Activated CD8-positive, alpha-beta memory T cell treated with anti-CD3 and anti-CD28 coated beads for 24 hours (primary cell): Measurements from ENCODE around the gene FOXR1.

Source experiments
- DNase-seq: peaks from one replicate; pipeline ENCODE4 v3.0.0-alpha.2; 2020

Gene FOXR1

DNA sequence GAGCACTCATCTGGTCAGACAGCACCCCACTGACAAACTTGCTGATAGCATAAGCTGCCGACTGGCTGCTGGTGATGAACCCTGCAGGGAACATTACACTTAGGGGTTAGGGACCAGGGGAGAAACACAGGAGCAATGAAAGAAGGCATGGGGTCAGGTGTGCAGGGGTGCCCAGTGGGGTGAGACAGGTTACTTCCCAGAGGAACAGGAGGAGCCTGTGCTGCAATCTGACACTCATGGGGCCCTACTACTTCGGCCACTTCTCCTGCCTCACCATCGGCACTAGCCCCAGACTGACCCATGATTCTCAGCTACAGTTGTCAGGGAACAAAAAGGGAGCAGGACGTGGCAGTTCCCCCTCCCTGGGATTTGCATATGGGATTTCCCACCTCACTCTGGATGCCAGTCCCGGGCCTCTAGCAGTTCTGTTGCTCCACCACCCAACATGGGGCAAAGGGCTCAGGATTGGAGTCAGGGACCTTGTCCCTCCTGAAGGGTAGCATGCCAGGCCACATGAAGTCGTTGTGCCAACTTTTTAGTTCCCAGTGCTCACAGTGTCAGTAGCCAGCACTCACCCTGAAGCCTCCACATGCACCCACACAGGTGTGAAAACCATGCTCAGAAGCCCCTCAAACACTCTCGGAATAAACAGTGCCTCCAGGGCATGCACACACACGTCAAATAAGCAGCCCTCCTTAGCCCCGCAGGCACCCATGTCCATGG lies 56.9 kb downstream of the FOXR1 start:
- peak; percentile 53 for DNase-seq

DNA sequence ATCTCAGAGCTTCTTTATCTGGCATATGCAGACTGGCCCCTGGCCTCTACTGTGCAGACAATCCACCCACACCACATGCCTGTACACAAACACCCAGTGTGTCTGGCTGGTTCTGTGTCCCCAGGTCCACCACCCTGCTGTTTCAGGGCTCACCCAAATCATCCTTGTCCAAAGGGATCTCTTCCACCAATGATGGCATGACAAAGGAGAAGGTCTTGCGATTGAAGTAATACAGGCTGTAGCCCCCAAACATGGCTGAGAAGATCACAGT lies 57.4 kb downstream of the FOXR1 start:
- peak; percentile 53 for DNase-seq

DNA sequence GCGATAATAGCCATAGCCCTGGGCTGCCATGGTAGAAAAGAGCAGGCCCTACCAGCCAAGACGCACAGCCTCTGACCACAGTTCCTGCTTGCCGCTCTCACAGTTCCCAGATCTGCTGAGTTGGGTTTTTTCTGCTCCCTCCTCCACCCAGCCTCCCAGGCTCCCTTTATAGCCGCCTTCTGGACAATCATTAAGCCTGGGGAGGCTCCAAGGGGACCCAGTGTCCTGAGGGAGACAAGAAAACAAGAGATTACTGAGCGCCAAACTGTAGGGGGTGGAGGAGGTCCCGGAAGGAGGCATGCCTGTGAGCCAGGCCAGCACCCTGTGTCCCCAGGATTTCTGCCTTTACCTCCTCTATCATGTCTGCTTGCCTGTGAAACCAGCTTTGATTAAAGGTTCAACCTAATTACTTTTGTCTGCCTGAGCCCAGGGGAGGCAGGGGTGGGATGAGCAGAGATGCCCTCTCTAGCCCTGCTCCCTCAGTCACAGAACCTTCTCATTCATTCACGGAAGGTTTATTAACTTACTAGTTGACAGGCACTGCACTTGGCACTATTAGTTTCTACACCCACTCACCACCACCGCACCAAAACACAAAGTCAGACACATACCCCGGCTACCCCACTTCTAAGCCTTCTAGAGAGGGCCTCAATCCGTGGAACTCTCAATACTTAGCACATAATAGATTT lies 57.9 kb downstream of the FOXR1 start:
- DNase-seq, result no peak

DNA sequence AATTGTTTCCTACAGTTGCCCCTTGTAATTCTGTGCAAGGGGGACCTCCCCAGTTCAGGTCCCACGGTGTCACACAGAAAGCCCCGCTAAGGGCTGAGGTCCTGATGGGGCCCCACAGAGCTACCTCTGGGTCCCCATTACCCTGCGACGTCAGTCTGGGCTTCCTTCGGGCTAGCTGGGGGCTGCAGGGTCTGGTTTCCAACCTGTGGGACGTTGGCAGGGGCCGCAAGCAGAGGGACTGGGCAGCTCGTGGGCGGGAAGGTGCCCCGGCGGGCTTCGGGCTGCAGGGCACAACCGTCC lies 58.4 kb downstream of the FOXR1 start:
- peak; percentile 80 for DNase-seq

DNA sequence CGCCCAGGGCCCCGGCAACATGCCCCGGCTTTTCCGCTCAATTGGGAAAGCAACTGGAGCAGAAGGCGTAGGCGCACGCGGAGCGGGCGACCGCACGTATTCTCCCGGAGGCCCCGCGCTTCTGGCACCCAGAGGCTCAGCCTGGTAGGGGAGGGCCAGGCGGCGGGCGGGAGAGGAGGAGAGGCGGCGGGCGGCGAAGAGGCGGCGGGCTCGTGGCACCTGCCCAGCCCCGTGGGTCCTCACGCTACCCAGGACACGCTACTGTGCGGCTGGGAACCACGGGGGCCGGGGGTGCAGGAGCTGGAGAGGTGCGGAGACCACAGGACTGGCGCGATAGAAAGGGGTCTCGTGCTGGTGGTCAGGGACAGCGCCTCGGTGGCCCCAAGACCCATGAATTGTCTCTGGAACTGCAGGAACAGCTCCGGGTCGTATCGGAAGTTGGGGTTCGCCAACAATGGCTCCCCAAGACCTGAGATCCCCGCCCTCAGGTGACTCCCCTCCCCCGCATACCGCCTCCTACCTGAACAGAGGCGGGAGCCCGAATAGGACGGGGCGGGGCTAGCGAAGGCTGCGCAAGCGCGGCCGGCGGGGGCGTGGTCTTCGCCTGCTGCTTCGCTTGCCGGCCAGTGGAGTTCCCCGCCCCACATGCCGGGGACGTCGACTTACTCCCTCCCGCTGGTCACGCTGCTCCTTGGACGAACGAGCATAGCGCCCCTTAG lies 58.9 kb downstream of the FOXR1 start, which contains the start of gene SLC37A4:
TSS of gene SLC37A4 (minus strand) at position 549 of the 719 bp plus-strand sequence.
- peak; percentile 100 for DNase-seq
